MG63 (cell line): ENCODE data around the gene GNB1L. TPM values are rescaled to one million over a fixed set of nuclear protein-coding genes. Genes with fewer than 3 reads are reported as not detected.
A peak's percentile ranks its signal among the peaks of the same experiment; 100 is the strongest.

Experiments
- DNase-seq: peaks from one replicate; pipeline ENCODE4 v3.0.0-alpha.2; 2020
- H3K27me3 ChIP-seq: fragments of 250-450 bp; sonication (Bioruptor Pico); 2 replicates; pipeline ENCODE4 v1.5.1; 2020; ENCODE audit warnings: mild to moderate bottlenecking, moderate library complexity
- H3K36me3 ChIP-seq: fragments of 250-450 bp; sonication (Bioruptor Pico); 2 replicates; pipeline ENCODE4 v1.5.1; 2020; ENCODE audit warnings: mild to moderate bottlenecking, moderate library complexity
- H3K4me3 ChIP-seq: fragments of 250-450 bp; sonication (Bioruptor Pico); 2 replicates; pipeline ENCODE4 v1.5.1; 2020; ENCODE audit warnings: mild to moderate bottlenecking, moderate library complexity
- H3K9me3 ChIP-seq: fragments of 250-450 bp; sonication (Bioruptor Pico); 2 replicates; pipeline ENCODE4 v1.5.1; 2020; ENCODE audit warnings: mild to moderate bottlenecking, moderate library complexity
- total RNA-seq: library from RNA; depleted of rRNA; stranded (reverse); fragments of >200 nt; shearing (Covaris generic); gene quantifications from 2 replicates; pipeline ENCODE4 v1.2.3, GENCODE V29; 2014; ENCODE audit warnings: low replicate concordance

GNB1L gene
- total RNA-seq, 1 experiment from 2014 or later: 25.2 TPM

DNA sequence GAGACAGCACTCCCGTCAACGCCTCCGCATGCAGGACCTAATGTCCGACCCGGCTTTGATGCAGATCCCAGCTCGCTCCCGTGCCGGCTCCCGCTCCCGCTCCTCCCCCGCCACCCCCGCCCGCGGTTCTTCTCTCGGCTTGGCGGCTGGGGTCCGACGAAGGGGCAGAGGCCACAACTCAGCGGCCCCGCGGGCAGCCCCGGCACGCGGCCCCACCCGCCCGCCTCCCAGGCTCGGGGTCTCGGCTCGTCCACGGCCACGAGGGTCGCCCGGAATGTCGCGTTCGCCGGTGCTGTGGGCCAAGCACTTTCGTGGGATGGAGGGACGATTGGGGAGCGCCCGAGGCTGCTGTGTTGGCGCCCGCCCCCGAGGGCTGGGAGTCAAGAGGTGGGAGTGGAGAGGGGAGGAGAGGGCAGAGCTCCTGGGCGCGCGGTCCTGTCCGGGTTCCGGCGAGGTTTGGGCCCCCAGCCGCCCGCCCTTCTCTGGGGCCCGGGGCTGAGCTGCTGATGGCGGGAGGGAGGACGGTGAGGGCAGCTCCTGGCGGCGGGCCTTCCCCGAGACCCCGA, 99.4 kb downstream of the GNB1L start:
- H3K4me3 ChIP-seq: no peak overlapping the region
- H3K36me3 ChIP-seq: no peaks in the 10 kb centered on the region
- DNase-seq: no peak
- no peaks in the 10 kb centered on the region for H3K27me3 ChIP-seq
- H3K9me3 ChIP-seq: no peaks in the 10 kb centered on the region

DNA sequence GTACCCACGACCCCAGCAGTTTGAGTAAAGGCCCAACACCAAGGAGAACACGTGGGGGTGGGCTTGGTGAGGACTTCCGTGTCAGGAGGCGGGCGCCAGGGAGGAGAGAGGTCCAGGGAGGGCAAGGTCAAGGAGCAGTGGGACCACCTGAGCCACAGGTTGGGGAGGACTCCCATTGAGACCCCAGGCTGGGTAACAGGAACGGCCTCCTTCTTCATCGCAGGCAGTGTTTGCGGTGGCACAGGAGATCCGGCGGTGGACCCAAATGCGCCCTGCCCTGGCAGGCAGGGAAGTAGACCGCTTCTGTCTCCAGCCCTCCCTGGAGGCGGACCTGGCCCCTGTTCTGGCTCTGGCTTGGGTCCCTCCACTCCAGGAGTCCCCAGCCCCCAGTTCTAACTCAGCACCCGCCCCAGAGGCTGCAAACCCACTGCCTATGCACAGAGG, 100.0 kb downstream of the GNB1L start:
- Histone ChIP-seq H3K9me3 (no peaks in the 10 kb centered on the region), H3K27me3 (no peaks in the 10 kb centered on the region), H3K36me3 (no peaks in the 10 kb centered on the region), H3K4me3 (no peak overlapping the region)
- no peak for DNase-seq

DNA sequence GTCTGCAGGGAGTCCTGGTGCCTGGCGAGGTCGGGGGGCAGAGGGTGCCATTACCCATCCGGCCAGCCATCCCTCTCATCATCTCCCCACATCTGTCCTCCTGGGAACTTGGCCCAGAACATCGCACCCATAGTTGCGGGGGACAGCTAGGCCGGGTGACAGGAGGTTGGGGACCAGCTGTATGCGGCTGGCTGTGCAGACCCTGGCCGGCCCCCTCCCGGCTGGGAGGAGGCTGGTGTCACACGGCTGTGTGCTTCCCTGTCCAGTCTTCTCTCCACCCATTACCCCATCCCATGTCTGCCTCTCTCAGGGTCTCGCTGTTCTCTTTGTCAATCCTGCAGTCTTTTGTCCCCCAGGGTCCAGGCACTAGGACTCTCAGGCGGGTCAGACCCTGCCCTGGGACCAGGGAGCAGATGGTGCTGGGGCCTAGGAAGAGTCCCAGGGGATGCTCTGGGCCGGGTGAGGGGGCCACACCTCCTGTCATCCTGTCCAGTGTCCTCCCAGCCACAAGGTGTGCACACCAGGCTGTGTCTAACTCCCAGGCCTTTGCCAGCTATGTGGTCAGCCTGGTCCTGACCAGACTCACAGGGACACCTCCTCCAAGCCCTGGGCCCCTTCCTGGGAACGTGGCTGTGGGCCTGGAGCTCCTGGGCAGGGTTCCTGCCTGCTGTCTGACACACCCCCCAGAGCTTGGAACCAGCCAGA, 100.5 kb downstream of the GNB1L start:
- no peaks in the 10 kb centered on the region for H3K9me3 ChIP-seq
- DNase-seq: no peak
- no peaks in the 10 kb centered on the region for H3K27me3 ChIP-seq
- H3K36me3 ChIP-seq: no peaks in the 10 kb centered on the region
- H3K4me3 ChIP-seq: no peak overlapping the region

DNA sequence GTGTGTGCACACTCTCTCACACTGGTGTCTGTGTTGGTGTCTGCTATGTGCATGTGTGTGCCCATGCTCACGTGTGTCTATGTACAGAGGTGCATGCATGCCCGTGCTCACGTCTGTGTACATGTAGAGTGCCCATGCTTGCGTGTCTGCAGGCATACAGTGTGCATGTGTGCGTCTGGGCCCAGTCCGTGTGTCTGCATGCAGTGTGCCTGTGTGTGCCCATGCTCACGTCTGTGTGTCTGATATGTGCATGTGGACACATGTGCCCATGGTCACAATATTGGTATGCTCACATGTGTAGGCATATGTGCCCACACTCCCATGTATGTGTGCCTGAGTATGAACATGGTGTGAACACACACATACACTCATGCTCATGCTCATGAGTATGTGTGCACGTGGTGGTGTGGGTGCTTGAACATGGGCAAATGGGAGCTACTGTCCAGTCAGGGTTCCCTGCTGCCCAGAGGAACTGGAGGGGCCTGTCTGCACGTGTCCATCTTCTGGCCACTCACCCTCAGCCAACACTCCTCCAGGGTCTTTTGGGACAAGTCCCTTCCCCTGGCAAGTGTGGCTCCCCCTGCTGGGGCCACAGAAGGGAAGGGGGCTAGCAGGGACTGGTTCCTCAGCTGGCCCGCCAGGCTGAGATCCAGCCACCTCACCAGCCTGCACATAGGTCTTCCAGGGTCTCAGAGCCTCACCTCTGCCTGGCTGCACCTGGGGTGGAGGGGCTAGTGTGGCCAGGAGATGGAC, 101.4 kb downstream of the GNB1L start:
- no peaks in the 10 kb centered on the region for H3K9me3 ChIP-seq
- no peak for DNase-seq
- H3K27me3 ChIP-seq: no peaks in the 10 kb centered on the region
- H3K36me3 ChIP-seq: no peaks in the 10 kb centered on the region
- no peak overlapping the region for H3K4me3 ChIP-seq

DNA sequence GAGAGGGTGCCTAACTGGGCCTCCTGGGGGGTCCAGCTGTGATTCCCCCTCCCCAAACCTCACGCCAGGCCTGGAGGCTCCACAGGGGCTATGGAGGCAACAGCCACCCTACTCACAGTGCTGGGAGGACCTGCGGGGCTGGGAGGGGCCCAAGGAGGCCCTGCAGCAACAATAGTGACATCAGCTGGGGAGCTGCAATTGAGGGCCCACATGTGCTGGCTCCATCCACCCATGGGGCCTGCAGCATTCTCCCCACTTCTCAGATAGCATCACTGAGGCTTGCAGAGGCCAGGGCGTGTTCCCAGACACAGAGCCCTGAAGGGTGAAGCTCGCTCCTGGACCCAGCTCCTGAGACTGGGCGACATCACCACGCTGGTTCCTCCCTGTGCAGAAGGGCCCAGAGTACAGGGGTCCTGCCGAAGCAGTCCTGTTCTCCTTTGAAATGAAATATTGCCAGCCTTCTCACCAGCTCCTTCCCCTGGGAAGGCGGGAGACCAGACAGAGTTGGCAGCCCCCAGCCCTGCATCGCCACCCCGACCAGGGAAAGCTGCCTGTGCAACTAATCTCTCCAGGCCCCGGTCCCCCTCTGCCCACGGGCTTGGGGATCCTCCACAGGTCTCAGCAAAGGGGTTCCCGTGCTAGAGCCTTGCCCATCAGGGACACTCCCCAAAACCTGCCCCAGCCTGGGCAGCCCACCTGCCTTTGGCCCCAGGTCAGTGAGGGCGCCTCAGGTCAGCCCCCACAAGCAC, 103.0 kb downstream of the GNB1L start:
- no peak overlapping the region for H3K4me3 ChIP-seq
- no peak for DNase-seq
- H3K9me3 ChIP-seq: no peaks in the 10 kb centered on the region
- no peaks in the 10 kb centered on the region for H3K36me3 ChIP-seq
- no peaks in the 10 kb centered on the region for H3K27me3 ChIP-seq

DNA sequence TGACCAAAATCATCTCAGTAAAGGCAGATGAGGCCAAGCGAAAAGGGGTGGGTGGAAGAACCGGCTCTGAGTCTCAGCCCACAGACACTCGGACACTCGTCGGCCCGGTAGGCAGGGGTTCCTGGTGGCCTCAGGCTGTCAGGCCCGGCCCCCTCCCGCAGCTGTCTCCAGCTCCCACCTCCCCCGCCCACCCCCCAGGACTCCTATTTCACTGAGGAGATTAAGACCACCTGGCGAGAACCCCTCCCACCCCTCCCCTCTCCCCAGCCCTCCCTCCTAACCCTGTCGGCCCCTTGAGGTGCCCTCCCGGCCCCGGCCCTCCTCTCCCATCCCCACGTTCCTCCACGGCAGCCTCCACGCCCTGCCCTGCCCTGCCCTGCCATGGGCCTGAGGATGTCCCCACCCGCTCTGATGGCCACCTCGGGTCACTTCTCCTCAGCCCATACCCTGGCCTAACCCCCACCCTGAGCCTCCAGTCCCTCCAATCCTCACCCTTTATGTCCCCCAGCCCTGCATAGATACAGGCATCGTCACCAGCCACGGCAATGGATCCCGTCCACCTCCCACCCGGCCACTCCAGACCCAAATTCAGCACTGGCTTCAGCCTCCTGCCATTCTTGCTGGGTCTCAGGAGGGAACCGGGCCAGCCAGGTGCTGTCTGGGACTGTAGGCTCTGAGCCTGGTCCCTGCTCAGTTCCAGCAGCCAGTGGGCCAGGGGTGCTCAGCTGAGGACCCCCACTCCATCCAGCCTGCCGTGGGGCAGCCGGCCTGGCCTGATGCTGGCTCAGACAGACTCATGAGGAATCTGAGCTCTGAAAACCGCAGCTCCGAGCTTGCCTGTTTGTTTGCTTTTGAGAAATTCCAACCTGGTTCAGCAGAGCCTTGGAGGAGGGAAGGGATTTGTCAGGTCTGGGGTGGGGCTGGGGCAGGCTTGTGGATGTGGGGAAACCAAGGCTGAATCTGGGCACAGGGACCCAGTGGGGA, 103.9 kb downstream of the GNB1L start:
- no peaks in the 10 kb centered on the region for H3K36me3 ChIP-seq
- no peaks in the 10 kb centered on the region for H3K9me3 ChIP-seq
- no peaks in the 10 kb centered on the region for H3K27me3 ChIP-seq
- no peak for DNase-seq
- no peak overlapping the region for H3K4me3 ChIP-seq

DNA sequence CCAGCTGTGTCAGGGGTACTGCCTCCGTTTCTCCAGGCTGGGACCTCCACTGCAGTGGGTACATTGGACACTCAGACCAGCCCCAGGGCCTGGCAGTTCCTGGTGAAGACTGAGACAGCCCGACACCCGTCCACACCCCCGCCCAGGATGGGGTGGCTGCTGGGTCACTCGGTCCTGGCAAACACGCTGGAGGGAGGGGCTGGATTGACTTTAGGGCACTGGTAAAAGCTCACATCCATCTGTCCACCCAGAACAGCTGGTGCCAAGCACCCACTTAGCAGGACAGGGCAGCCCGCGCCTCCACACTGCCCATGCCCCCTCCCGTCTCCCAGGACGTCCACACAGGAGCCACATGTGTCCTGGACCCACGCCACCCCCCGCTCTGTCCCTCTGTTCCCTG, 104.8 kb downstream of the GNB1L start:
- H3K36me3 ChIP-seq: no peaks in the 10 kb centered on the region
- no peak for DNase-seq
- no peaks in the 10 kb centered on the region for H3K27me3 ChIP-seq
- H3K4me3 ChIP-seq: no peak overlapping the region
- H3K9me3 ChIP-seq: no peaks in the 10 kb centered on the region

DNA sequence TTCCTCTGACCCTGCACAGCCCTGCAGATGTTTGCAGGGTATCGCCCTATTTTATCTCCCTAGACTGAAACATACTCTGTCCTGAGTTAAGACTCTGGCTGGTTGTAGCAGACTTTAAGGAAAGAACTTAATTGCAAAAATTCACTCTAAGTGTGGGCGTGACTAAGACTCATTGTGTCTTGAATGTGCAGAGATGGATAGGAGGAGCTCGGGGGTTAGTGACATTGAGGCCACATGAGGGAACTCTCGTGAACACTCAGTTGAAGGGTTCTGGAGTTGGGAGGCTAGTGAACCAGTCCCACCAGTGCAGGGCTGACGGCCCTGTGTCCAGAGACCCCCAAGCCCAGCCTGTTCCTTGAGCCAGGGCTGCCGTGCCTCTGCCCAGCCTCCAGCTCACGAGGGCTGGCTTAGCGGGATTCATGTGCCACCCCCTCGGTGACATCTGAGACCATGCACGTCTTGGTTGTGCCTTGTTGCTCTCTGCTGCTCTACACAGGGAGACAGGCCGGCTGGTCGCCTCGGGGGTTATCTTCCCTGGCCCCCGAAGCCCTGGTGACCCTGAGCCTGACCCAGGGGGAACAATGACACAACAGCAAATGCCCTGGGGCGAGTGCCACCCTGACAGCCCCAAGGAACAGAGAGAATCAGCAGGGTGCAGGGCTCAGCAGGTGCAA, 105.5 kb downstream of the GNB1L start:
- H3K27me3 ChIP-seq: no peaks in the 10 kb centered on the region
- H3K36me3 ChIP-seq: no peaks in the 10 kb centered on the region
- H3K9me3 ChIP-seq: no peaks in the 10 kb centered on the region
- DNase-seq: no peak
- H3K4me3 ChIP-seq: no peak overlapping the region

DNA sequence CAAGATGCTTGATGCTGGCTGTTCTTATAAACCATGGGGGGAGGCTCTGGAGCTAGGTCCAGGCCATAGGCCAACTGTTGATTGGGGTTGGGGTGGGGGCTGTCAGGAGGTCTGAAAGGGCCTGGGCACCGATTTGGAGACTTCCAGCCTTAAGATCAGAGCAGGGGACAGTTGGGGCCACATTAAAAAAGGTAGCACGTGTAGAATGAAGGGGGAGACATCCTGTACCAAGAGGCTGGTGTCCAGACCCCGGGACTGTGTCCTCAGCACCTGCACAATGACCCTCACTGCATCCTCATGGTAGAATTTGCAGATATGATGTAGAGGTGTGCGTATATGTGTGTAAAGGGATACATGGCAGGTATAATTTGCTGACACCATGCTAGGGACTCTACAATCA, 106.5 kb downstream of the GNB1L start:
- H3K9me3 ChIP-seq: no peaks in the 10 kb centered on the region
- no peak overlapping the region for H3K4me3 ChIP-seq
- DNase-seq: no peak
- no peaks in the 10 kb centered on the region for H3K27me3 ChIP-seq
- H3K36me3 ChIP-seq: no peaks in the 10 kb centered on the region

DNA sequence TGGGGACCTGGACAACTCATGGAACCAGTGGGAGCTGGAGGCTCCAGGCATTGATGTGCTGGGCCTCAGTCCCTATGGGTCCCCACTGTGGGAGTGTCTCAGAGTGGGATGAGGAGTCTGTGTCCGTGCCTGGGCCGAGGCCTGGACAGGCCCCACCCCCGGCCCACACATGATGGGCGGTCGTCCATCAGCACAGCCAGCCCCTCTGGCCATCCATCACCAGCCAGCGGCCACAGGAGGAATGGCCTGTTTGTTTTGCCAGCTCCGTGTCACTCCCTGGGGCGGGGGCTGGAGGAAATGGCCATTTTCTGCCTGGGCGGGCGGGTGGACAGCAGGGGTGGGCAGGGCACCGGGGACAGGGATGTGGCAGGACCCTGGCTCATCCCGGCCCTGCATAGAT, 107.1 kb downstream of the GNB1L start:
- no peaks in the 10 kb centered on the region for H3K27me3 ChIP-seq
- no peak for DNase-seq

DNA sequence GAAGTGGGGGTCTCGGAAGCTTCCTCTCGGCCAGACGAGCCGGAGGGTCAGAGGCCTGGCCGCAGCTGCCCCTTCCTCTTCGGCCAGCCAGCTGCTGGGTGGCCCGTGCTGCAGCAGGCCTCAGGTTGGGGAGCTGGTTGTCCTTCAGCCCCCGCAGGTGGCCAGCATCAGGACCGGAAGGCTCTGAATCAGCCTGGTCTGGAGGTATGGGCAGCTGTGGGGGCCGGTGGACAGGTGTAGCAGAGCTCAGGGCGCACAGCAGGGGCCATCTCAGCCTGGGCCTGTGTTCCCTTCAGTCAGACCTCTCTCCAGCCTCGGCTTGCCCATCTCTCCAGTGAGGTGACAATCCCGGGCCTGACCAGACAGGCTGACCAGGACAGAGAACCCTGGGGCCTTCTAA, 107.9 kb downstream of the GNB1L start:
- Histone ChIP-seq H3K27me3 (no peaks in the 10 kb centered on the region), H3K36me3 (no peaks in the 10 kb centered on the region), H3K4me3 (no peak overlapping the region), H3K9me3 (no peaks in the 10 kb centered on the region)
- DNase-seq: no peak

More for the DNA sequence above, 107.1 kb downstream of the GNB1L start:
- no peak overlapping the region for H3K4me3 ChIP-seq
- no peaks in the 10 kb centered on the region for H3K9me3 ChIP-seq
- H3K36me3 ChIP-seq: no peaks in the 10 kb centered on the region

DNA sequence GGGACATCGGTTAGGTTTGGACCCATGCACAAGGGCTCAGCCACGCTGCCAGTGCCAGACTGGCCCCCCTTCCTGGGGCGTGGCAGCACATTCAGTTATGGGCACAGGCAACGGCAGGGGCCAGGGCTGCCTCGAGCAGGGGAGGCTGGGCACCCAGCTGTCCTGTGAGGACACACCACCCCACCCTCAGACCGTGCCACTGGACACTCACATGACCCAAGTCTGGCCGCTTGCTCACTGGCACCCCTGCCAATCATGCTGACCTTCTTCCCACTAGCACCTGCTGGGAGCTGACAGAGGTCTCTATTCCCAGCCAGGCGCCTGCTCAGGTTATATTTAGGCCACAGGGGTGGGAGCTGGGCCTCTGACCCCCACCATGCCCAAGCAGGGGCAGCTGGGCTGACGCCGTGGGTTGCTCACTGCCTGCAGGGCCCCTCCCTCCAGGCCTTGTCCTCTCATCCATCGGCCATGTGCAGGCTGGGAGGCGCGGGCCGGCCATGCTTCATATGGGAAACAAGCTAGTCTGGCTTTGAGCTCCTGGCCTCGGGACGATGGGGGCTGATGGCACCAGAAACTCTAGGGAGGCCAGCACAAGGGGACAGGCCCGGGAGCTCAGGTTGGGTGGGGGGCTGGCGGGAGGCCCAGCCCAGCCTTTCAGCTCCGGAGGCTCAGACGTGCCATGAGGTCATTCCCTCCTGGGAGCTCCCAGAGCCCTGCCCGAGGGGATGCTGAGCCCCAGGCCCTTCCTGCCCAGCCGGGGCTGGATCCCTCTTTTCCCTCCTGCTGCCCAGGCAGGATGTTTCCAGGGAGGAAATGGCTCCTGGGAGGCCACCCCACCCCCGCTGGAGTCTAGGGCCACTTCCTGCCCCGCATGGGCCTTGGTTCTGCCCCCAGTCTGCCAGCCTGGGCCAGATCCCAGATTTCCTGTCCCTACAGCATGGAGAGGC, 109.2 kb downstream of the GNB1L start:
- Histone ChIP-seq H3K9me3 (no peaks in the 10 kb centered on the region), H3K27me3 (no peaks in the 10 kb centered on the region), H3K36me3 (no peaks in the 10 kb centered on the region), H3K4me3 (no peak overlapping the region)
- peak; percentile 50 for DNase-seq

DNA sequence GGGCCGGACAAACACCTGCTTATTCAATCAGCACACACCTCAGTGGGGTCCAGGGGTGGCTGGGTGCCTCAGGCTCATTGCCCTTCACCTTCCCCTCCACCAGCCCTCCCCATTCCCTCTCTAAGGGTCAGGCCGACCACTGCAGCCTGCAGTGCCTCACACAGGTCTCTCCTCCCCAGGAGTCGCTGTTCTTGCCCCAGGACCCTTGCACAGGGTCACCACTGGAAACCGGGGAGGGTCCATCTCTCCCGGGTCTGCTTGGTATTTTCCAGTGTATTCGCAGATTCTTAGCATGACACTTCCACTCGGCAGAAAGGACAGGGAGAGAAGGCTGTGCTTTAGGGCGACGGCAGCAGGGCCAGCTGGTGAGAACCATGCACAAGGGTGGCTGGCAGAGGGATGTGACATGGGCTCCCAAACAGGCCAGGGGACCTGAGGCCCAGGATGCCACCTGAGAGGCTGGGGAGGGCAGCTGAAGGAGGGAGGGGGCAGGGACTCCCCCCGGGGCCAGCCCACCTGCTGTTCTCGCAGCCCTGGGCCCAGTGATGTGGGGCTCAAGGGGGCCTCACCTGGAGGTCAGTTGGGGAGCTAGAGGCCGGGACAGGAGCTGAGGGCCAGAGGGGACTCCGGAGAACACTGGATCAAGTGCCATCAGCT, 110.2 kb downstream of the GNB1L start:
- H3K4me3 ChIP-seq: no peak overlapping the region
- H3K9me3 ChIP-seq: no peaks in the 10 kb centered on the region
- DNase-seq: no peak
- H3K36me3 ChIP-seq: no peaks in the 10 kb centered on the region
- H3K27me3 ChIP-seq: no peaks in the 10 kb centered on the region

DNA sequence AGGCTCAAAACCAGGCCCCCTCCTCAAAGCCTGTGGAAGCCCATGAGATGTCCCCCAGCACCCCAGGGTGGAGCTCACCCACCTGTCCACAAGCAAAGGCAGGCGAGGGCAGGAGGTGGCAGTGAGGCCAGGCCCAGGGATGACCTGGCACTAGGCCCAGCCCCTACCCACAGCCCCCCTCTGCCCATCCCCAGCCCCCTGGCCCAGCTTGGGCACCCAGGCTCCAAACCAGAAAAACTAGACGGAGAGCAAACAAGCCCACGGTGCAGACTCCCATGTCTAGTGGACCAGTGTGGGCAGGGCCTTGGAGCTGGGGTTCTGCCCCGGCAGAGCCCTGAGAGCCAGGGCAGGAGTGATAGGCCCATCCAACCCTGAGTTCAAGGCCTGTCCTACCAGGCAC, 111.0 kb downstream of the GNB1L start:
- H3K9me3 ChIP-seq: no peaks in the 10 kb centered on the region
- H3K4me3 ChIP-seq: no peak overlapping the region
- H3K27me3 ChIP-seq: no peaks in the 10 kb centered on the region
- DNase-seq: no peak
- H3K36me3 ChIP-seq: no peaks in the 10 kb centered on the region
